ENCODE measurements around the gene TRIO.

TRIO gene

GRCh38 chr5:14451871-14452270 is 308.7 kb downstream of the TRIO start:
- no peak for DNase-seq (ENCODE audit: low read depth, low spot score)

GRCh38 chr5:14452685-14453454 is 309.7 kb downstream of the TRIO start:
- DNase-seq (ENCODE audit: low read depth, low spot score) = no peak

- no peak for DNase-seq (ENCODE audit: low read depth, low spot score)
Measured at GRCh38 chr5:14453481-14453880, 310.3 kb downstream of the TRIO start.

GRCh38 chr5:14455814-14456321 is 312.7 kb downstream of the TRIO start:
- DNase-seq (ENCODE audit: low read depth, low spot score) = no peak

GRCh38 chr5:14457476-14457875 is 314.3 kb downstream of the TRIO start:
- DNase-seq (ENCODE audit: low read depth, low spot score) = no peak

- no peak for DNase-seq (ENCODE audit: low read depth, low spot score)
Measured at GRCh38 chr5:14458414-14458813, 315.3 kb downstream of the TRIO start.

- no peak for DNase-seq (ENCODE audit: low read depth, low spot score)
Measured at GRCh38 chr5:14460844-14461398, 317.8 kb downstream of the TRIO start.

GRCh38 chr5:14462681-14463080 is 319.5 kb downstream of the TRIO start:
- no peak for DNase-seq (ENCODE audit: low read depth, low spot score)

GRCh38 chr5:14463629-14464028 is 320.5 kb downstream of the TRIO start:
- DNase-seq (ENCODE audit: low read depth, low spot score) = no peak

- DNase-seq (ENCODE audit: low read depth, low spot score) = no peak
Measured at GRCh38 chr5:14464096-14464495, 321.0 kb downstream of the TRIO start.

- no peak for DNase-seq (ENCODE audit: low read depth, low spot score)
Measured at GRCh38 chr5:14464671-14465070, 321.5 kb downstream of the TRIO start.

- DNase-seq (ENCODE audit: low read depth, low spot score) = no peak
Measured at GRCh38 chr5:14465116-14465515, 322.0 kb downstream of the TRIO start.

- DNase-seq (ENCODE audit: low read depth, low spot score) = no peak
Measured at GRCh38 chr5:14465776-14466175, 322.6 kb downstream of the TRIO start.

- DNase-seq (ENCODE audit: low read depth, low spot score) = no peak
Measured at GRCh38 chr5:14467251-14467650, 324.1 kb downstream of the TRIO start.

GRCh38 chr5:14467886-14468285 is 324.7 kb downstream of the TRIO start:
- DNase-seq (ENCODE audit: low read depth, low spot score) = no peak

GRCh38 chr5:14469551-14470377 is 326.6 kb downstream of the TRIO start:
- no peak for DNase-seq (ENCODE audit: low read depth, low spot score)

- DNase-seq (ENCODE audit: low read depth, low spot score) = no peak
Measured at GRCh38 chr5:14471507-14471906, 328.4 kb downstream of the TRIO start.

- no peak for DNase-seq (ENCODE audit: low read depth, low spot score)
Measured at GRCh38 chr5:14472986-14473567, 329.9 kb downstream of the TRIO start.

GRCh38 chr5:14475045-14475444 is 331.9 kb downstream of the TRIO start:
- DNase-seq (ENCODE audit: low read depth, low spot score) = no peak

- DNase-seq (ENCODE audit: low read depth, low spot score) = no peak
Measured at GRCh38 chr5:14476786-14477435, 333.8 kb downstream of the TRIO start.

GRCh38 chr5:14479143-14479696 is 336.1 kb downstream of the TRIO start:
- DNase-seq (ENCODE audit: low read depth, low spot score) = no peak
